Measurements from ENCODE around the gene FARS2. TPM values are rescaled to one million over a fixed set of nuclear protein-coding genes. Genes with fewer than 3 reads are reported as not detected.

Gene FARS2
- polyA plus RNA-seq, 1 donor from 2014 or later: 11.9 TPM

DNA sequence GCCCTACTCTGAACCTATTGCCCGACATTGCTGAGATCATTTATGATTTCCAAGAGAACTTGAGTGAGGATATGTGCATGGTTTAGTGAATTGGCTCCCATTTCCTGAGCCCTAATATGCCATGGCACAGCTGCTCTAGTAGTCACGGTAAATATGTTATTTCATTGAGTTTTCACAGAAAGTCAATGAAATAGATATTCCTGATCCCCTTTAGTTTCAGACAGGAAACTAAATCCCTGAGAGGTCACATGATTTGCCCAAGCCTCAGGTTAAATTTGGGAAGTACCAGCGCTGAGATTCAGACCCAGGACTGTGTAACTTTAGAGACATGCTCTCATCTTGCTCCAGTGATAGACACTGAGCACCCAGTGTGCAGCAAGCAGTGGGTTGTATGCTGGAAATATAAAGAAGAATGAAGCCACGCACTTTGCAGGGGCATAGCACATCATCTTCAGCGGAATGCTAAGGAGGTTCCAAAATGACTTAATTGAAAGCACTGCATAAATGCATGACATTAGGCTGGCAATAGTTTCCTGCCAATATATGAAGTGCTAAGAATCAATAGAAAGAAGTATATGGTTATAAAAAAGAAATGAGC lies 70.6 kb downstream of the FARS2 start:
- Histone ChIP-seq H3K27me3 (ENCODE audit: insufficient read depth, low read depth, low read length) (no peaks in the 10 kb centered on the region), H3K9ac (ENCODE audit: low read length) (no peak overlapping the region), H4K20me1 (ENCODE audit: insufficient read depth) (no peaks in the 10 kb centered on the region), H3K9me2 (ENCODE audit: insufficient read depth, low read length) (no peaks in the 10 kb centered on the region), H3K79me2 (replicated peaks; ENCODE audit: insufficient read depth, low read length) (no peaks in the 10 kb centered on the region), H3K36me3 (ENCODE audit: insufficient read depth, low read length) (no peaks in the 10 kb centered on the region), H2AFZ (ENCODE audit: low read depth, low read length) (no peak overlapping the region), H3F3A (ENCODE audit: insufficient read depth, low read length, poor library complexity, severe bottlenecking) (no peaks in the 10 kb centered on the region), H3K27ac (ENCODE audit: low read length) (no peak overlapping the region), H3K4me2 (ENCODE audit: low read length) (no peak overlapping the region), H3K9me3 (ENCODE audit: low read length) (no peaks in the 10 kb centered on the region), H3K4me3 (ENCODE audit: low read length) (no peak overlapping the region)
- TF ChIP-seq EP300 (conservative IDR thresholded peaks at IDR 0.05; ENCODE audit: poor library complexity, severe bottlenecking): no peak
- TF ChIP-seq POLR2AphosphoS5 (IDR thresholded peaks at IDR 0.05): no peak
- TF ChIP-seq, protein P1, sequence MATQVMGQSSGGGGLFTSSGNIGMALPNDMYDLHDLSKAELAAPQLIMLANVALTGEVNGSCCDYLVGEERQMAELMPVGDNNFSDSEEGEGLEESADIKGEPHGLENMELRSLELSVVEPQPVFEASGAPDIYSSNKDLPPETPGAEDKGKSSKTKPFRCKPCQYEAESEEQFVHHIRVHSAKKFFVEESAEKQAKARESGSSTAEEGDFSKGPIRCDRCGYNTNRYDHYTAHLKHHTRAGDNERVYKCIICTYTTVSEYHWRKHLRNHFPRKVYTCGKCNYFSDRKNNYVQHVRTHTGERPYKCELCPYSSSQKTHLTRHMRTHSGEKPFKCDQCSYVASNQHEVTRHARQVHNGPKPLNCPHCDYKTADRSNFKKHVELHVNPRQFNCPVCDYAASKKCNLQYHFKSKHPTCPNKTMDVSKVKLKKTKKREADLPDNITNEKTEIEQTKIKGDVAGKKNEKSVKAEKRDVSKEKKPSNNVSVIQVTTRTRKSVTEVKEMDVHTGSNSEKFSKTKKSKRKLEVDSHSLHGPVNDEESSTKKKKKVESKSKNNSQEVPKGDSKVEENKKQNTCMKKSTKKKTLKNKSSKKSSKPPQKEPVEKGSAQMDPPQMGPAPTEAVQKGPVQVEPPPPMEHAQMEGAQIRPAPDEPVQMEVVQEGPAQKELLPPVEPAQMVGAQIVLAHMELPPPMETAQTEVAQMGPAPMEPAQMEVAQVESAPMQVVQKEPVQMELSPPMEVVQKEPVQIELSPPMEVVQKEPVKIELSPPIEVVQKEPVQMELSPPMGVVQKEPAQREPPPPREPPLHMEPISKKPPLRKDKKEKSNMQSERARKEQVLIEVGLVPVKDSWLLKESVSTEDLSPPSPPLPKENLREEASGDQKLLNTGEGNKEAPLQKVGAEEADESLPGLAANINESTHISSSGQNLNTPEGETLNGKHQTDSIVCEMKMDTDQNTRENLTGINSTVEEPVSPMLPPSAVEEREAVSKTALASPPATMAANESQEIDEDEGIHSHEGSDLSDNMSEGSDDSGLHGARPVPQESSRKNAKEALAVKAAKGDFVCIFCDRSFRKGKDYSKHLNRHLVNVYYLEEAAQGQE (IDR thresholded peaks at IDR 0.05; ENCODE audit: borderline replicate concordance): no peak
- TF ChIP-seq MXI1 (conservative IDR thresholded peaks at IDR 0.05; ENCODE audit: poor library complexity, severe bottlenecking): no peak
- TF ChIP-seq, protein P2, sequence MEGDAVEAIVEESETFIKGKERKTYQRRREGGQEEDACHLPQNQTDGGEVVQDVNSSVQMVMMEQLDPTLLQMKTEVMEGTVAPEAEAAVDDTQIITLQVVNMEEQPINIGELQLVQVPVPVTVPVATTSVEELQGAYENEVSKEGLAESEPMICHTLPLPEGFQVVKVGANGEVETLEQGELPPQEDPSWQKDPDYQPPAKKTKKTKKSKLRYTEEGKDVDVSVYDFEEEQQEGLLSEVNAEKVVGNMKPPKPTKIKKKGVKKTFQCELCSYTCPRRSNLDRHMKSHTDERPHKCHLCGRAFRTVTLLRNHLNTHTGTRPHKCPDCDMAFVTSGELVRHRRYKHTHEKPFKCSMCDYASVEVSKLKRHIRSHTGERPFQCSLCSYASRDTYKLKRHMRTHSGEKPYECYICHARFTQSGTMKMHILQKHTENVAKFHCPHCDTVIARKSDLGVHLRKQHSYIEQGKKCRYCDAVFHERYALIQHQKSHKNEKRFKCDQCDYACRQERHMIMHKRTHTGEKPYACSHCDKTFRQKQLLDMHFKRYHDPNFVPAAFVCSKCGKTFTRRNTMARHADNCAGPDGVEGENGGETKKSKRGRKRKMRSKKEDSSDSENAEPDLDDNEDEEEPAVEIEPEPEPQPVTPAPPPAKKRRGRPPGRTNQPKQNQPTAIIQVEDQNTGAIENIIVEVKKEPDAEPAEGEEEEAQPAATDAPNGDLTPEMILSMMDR (IDR thresholded peaks at IDR 0.05; ENCODE audit: poor library complexity, severe bottlenecking): no peak
- no peak for TF ChIP-seq RAD21 (conservative IDR thresholded peaks at IDR 0.05)
- TF ChIP-seq EZH2 (IDR thresholded peaks at IDR 0.05; ENCODE audit: borderline replicate concordance, insufficient read depth, low read length, poor library complexity, severe bottlenecking): no peak
- no peak for TF ChIP-seq TAF1 (IDR thresholded peaks at IDR 0.05; ENCODE audit: low read depth)
- no peak for TF ChIP-seq SMC3 (conservative IDR thresholded peaks at IDR 0.05; ENCODE audit: poor library complexity)

GRCh38 chr6:5333658-5334057 lies 72.3 kb downstream of the FARS2 start:
- H2AFZ ChIP-seq (ENCODE audit: low read depth, low read length): no peak overlapping the region
- H4K20me1 ChIP-seq (ENCODE audit: insufficient read depth): no peaks in the 10 kb centered on the region
- no peaks in the 10 kb centered on the region for H3K79me2 ChIP-seq (replicated peaks; ENCODE audit: insufficient read depth, low read length)
- no peaks in the 10 kb centered on the region for H3F3A ChIP-seq (ENCODE audit: insufficient read depth, low read length, poor library complexity, severe bottlenecking)
- no peak overlapping the region for H3K9ac ChIP-seq (ENCODE audit: low read length)
- H3K27ac ChIP-seq (ENCODE audit: low read length): no peak overlapping the region
- no peak overlapping the region for H3K4me3 ChIP-seq (ENCODE audit: low read length)
- no peaks in the 10 kb centered on the region for H3K9me2 ChIP-seq (ENCODE audit: insufficient read depth, low read length)
- no peaks in the 10 kb centered on the region for H3K36me3 ChIP-seq (ENCODE audit: insufficient read depth, low read length)
- no peaks in the 10 kb centered on the region for H3K27me3 ChIP-seq (ENCODE audit: insufficient read depth, low read depth, low read length)
- H3K4me2 ChIP-seq (ENCODE audit: low read length): no peak overlapping the region
- no peak for TF ChIP-seq TAF1 (IDR thresholded peaks at IDR 0.05; ENCODE audit: low read depth)
- no peak for TF ChIP-seq SMC3 (conservative IDR thresholded peaks at IDR 0.05; ENCODE audit: poor library complexity)
- TF ChIP-seq RAD21 (conservative IDR thresholded peaks at IDR 0.05): no peak
- TF ChIP-seq EP300 (conservative IDR thresholded peaks at IDR 0.05; ENCODE audit: poor library complexity, severe bottlenecking): no peak
- TF ChIP-seq, protein P1 (IDR thresholded peaks at IDR 0.05; ENCODE audit: borderline replicate concordance): no peak
- no peak for TF ChIP-seq POLR2AphosphoS5 (IDR thresholded peaks at IDR 0.05)
- TF ChIP-seq MXI1 (conservative IDR thresholded peaks at IDR 0.05; ENCODE audit: poor library complexity, severe bottlenecking): no peak
- TF ChIP-seq, protein P2 (IDR thresholded peaks at IDR 0.05; ENCODE audit: poor library complexity, severe bottlenecking): no peak
- no peaks in the 10 kb centered on the region for H3K9me3 ChIP-seq (ENCODE audit: low read length)
